H1 (cell line): ENCODE measurements around the gene SEC24B. TPM values are rescaled to one million over a fixed set of nuclear protein-coding genes. Genes with fewer than 3 reads are reported as not detected.
"Not testable (repeated sequence)": the region's sequence is repeated elsewhere in the genome, so short reads cannot be mapped to it uniquely, and the experiment has no call there.

Experiments used
- CTCF ChIA-PET: fragments of 300-600 bp; sonication (Branson Sonifier 250); formaldehyde crosslinking; loops from one replicate; lab custom pipeline; 2021; ENCODE audit not compliant: partially characterized antibody; lab: Charles Lee
- POLR2A ChIA-PET: fragments of 300-600 bp; sonication (Branson Sonifier 250); formaldehyde crosslinking; loops from one replicate; lab custom pipeline; 2021; ENCODE audit warnings: inconsistent platforms; ENCODE audit not compliant: partially characterized antibody; lab: Charles Lee
- DNase-seq, 2 experiments: peaks; one replicate each; pipeline versions ENCODE4 v3.0.0 to v3.0.0-alpha.2; 2010 to 2022; ENCODE audit warnings: low spot score in 2 of 2, low read depth in 1 of 2, mixed read lengths in 1 of 2
- FAIRE-seq: peaks from 2 replicates; lab custom pipeline; 2011; peaks lifted over from hg19 to GRCh38; lab: Jason Lieb, UNC
- H2AFZ ChIP-seq: 2 replicates; pipeline ENCODE4 v1.8.1; 2012; ENCODE audit warnings: low read length, inconsistent platforms
- H2AK5ac ChIP-seq: 2 replicates; pipeline ENCODE4 v1.6.1; 2013; ENCODE audit warnings: low read depth, low read length
- H2BK120ac ChIP-seq: replicated peaks from 2 replicates; pipeline ENCODE3; 2013; ENCODE audit warnings: low read depth, low read length, inconsistent platforms
- H2BK12ac ChIP-seq: 2 replicates; pipeline ENCODE4 v1.6.1; 2013; ENCODE audit warnings: low read depth, low read length
- H2BK15ac ChIP-seq: 2 replicates; pipeline ENCODE4 v1.6.1; 2013; ENCODE audit warnings: low read length
- H2BK20ac ChIP-seq: 2 replicates; pipeline ENCODE4 v1.6.1; 2013; ENCODE audit warnings: low read length
- H2BK5ac ChIP-seq: 2 replicates; pipeline ENCODE4 v1.6.1; 2013; ENCODE audit warnings: low read depth, low read length
- H3K14ac ChIP-seq: 2 replicates; pipeline ENCODE4 v1.6.1; 2013; ENCODE audit warnings: inconsistent platforms; ENCODE audit not compliant: insufficient read length
- H3K18ac ChIP-seq: 2 replicates; pipeline ENCODE4 v1.6.1; 2013; ENCODE audit warnings: low read length; ENCODE audit errors: extremely low read depth
- H3K23ac ChIP-seq: 2 replicates; pipeline ENCODE4 v1.6.1; 2013; ENCODE audit warnings: inconsistent platforms; ENCODE audit not compliant: insufficient read length
- H3K23me2 ChIP-seq: 2 replicates; pipeline ENCODE4 v1.6.1; 2013; ENCODE audit warnings: low read depth, low read length
- H3K27ac ChIP-seq: 2 replicates; pipeline ENCODE4 v1.6.1; 2011; ENCODE audit warnings: low read depth, low read length, inconsistent platforms
- H3K27me3 ChIP-seq, 4 experiments: replicated peaks in 1 of 4; 1 replicate in 1 of 4; 2 replicates in 3 of 4; pipeline versions ENCODE4 v1.6.1 to v1.8.1; 2011 to 2013; ENCODE audit warnings: low read length in 3 of 4, mild to moderate bottlenecking in 3 of 4, inconsistent platforms in 2 of 4, mixed read lengths in 2 of 4, moderate library complexity in 1 of 4; ENCODE audit not compliant: control insufficient read depth in 3 of 4, insufficient read depth in 3 of 4; ENCODE audit errors: extremely low read depth in 1 of 4
- H3K36me3 ChIP-seq, 4 experiments: 2 replicates each; pipeline versions ENCODE4 v1.6.1 to v1.8.1; 2011 to 2013; ENCODE audit warnings: mild to moderate bottlenecking in 4 of 4, low read length in 3 of 4, moderate library complexity in 2 of 4, control low read depth in 1 of 4, inconsistent platforms in 1 of 4; ENCODE audit not compliant: insufficient read depth in 4 of 4, control insufficient read depth in 2 of 4
- H3K4ac ChIP-seq: replicated peaks from 2 replicates; pipeline ENCODE3; 2013; ENCODE audit warnings: low read length, low read depth, mixed read lengths, inconsistent platforms; ENCODE audit not compliant: insufficient read length
- H3K4me1 ChIP-seq, 4 experiments: replicated peaks in 1 of 4; 1 replicate in 1 of 4; 2 replicates in 3 of 4; pipeline versions ENCODE4 v1.6.1 to v1.8.1; 2011 to 2013; ENCODE audit warnings: low read length in 3 of 4, inconsistent platforms in 2 of 4, mixed read lengths in 1 of 4; ENCODE audit not compliant: insufficient read depth in 4 of 4, control insufficient read depth in 3 of 4
- H3K4me2 ChIP-seq, 2 experiments: 2 replicates each; pipeline versions ENCODE4 v1.6.1 to v1.8.1; 2011 to 2013; ENCODE audit warnings: low read depth in 2 of 2, low read length in 2 of 2, control low read depth in 1 of 2, inconsistent platforms in 1 of 2, mild to moderate bottlenecking in 1 of 2; ENCODE audit not compliant: insufficient read depth in 1 of 2
- H3K4me3 ChIP-seq, 4 experiments: fragments of 200-600, 300-600 bp in 1 of 4; sonication (generic), shearing (Covaris generic), sonication (Bioruptor Twin) in 1 of 4; 2 replicates each; pipeline versions ENCODE4 v1.5.1 to v1.8.1; 2011 to 2016; ENCODE audit warnings: low read length in 4 of 4, low read depth in 3 of 4, control low read depth in 2 of 4, inconsistent platforms in 2 of 4, mild to moderate bottlenecking in 2 of 4, mixed read lengths in 1 of 4, moderate library complexity in 1 of 4; ENCODE audit not compliant: insufficient read depth in 2 of 4; ENCODE audit errors: extremely low read depth in 1 of 4
- H3K56ac ChIP-seq: replicated peaks from 2 replicates; pipeline ENCODE3; 2013; ENCODE audit warnings: low read depth, mild to moderate bottlenecking, mixed read lengths, low read length, inconsistent platforms; ENCODE audit not compliant: insufficient read length
- H3K79me1 ChIP-seq: 2 replicates; pipeline ENCODE4 v1.6.1; 2013; ENCODE audit warnings: low read depth, low read length, control low read depth
- H3K79me2 ChIP-seq, 2 experiments: 2 replicates each; pipeline versions ENCODE4 v1.6.1 to v1.8.1; 2012 to 2013; ENCODE audit warnings: low read length in 2 of 2, mild to moderate bottlenecking in 2 of 2, inconsistent platforms in 1 of 2; ENCODE audit not compliant: insufficient read depth in 2 of 2, control insufficient read depth in 1 of 2
- H3K9ac ChIP-seq, 4 experiments: replicated peaks in 1 of 4; 1 replicate in 1 of 4; 2 replicates in 3 of 4; pipeline versions ENCODE4 v1.6.1 to v1.8.1; 2011 to 2013; ENCODE audit warnings: low read depth in 3 of 4, low read length in 3 of 4, control low read depth in 2 of 4, mild to moderate bottlenecking in 2 of 4, moderate library complexity in 2 of 4, inconsistent platforms in 1 of 4; ENCODE audit errors: extremely low read depth in 1 of 4
- H3K9me3 ChIP-seq, 2 experiments: 2 replicates each; pipeline versions ENCODE4 v1.6.1 to v1.8.1; 2012 to 2013; ENCODE audit warnings: mild to moderate bottlenecking in 2 of 2, moderate library complexity in 2 of 2, control low read depth in 1 of 2, inconsistent platforms in 1 of 2, low read depth in 1 of 2, low read length in 1 of 2, mixed read lengths in 1 of 2; ENCODE audit not compliant: insufficient read depth in 2 of 2
- H4K20me1 ChIP-seq, 2 experiments: replicated peaks in 1 of 2; 2 replicates each; pipeline versions ENCODE3 to v1.8.1; 2011 to 2013; ENCODE audit warnings: inconsistent platforms in 2 of 2, low read length in 2 of 2, mild to moderate bottlenecking in 1 of 2; ENCODE audit not compliant: insufficient read depth in 2 of 2, control insufficient read depth in 1 of 2
- H4K5ac ChIP-seq: 2 replicates; pipeline ENCODE4 v1.6.1; 2013; ENCODE audit warnings: low read length, low read depth, mixed read lengths, inconsistent platforms; ENCODE audit not compliant: insufficient read length
- H4K8ac ChIP-seq: 2 replicates; pipeline ENCODE4 v1.8.0; 2013; ENCODE audit warnings: mild to moderate bottlenecking, moderate library complexity, low read length, inconsistent platforms; ENCODE audit not compliant: insufficient read depth; ENCODE audit errors: extremely low read depth
- H4K91ac ChIP-seq: replicated peaks from 2 replicates; pipeline ENCODE3; 2013; ENCODE audit warnings: low read length, mixed read lengths, inconsistent platforms; ENCODE audit not compliant: insufficient read length
- BCL11A ChIP-seq, 2 experiments: IDR thresholded peaks; one replicate each; pipeline ENCODE4 v1.6.1; 2011; ENCODE audit warnings: low read depth in 2 of 2, low read length in 2 of 2, mild to moderate bottlenecking in 2 of 2
- CEBPB ChIP-seq: IDR thresholded peaks from 2 replicates; pipeline ENCODE4 v1.6.1; 2012; ENCODE audit warnings: low read depth, low read length
- CHD2 ChIP-seq: IDR thresholded peaks from 2 replicates; pipeline ENCODE4 v1.6.1; 2012; ENCODE audit warnings: low read length, improper control_type of control experiment
- EP300 ChIP-seq, 2 experiments: IDR thresholded peaks; 1 replicate in 1 of 2; 2 replicates in 1 of 2; pipeline ENCODE4 v1.6.1; 2011 to 2012; ENCODE audit warnings: low read depth in 2 of 2, low read length in 2 of 2, mild to moderate bottlenecking in 2 of 2, borderline replicate concordance in 1 of 2, inconsistent platforms in 1 of 2, moderate library complexity in 1 of 2
- JUND ChIP-seq: IDR thresholded peaks from 2 replicates; pipeline ENCODE4 v1.6.1; 2011; ENCODE audit warnings: mild to moderate bottlenecking, improper control_type of control experiment, low read length
- NANOG ChIP-seq: IDR thresholded peaks from 2 replicates; pipeline ENCODE4 v1.6.1; 2011; ENCODE audit warnings: low read length, low read depth, mild to moderate bottlenecking, inconsistent platforms; ENCODE audit not compliant: insufficient read depth, poor library complexity, severe bottlenecking
- POU5F1 ChIP-seq: IDR thresholded peaks from 2 replicates; pipeline ENCODE4 v1.6.1; 2011; ENCODE audit warnings: low read depth, mild to moderate bottlenecking, low read length, moderate library complexity
- SP1 ChIP-seq: IDR thresholded peaks from 2 replicates; pipeline ENCODE4 v1.6.1; 2011; ENCODE audit warnings: low read depth, low read length
- TCF12 ChIP-seq: IDR thresholded peaks from 2 replicates; pipeline ENCODE4 v1.6.1; 2011; ENCODE audit warnings: low read depth, mild to moderate bottlenecking, low read length
- TEAD4 ChIP-seq: IDR thresholded peaks from 2 replicates; pipeline ENCODE4 v1.6.1; 2012; ENCODE audit warnings: low read depth, low read length, inconsistent platforms, mixed read lengths
- YY1 ChIP-seq: IDR thresholded peaks from 2 replicates; pipeline ENCODE4 v1.6.1; 2011; ENCODE audit warnings: low read depth, mild to moderate bottlenecking, low read length
- WGBS, 2 experiments: shearing (Covaris generic) in 1 of 2; methylation state at CpG; one replicate each; pipeline versions ENCODE4 v1.1.6 to v1.1.7; 2013 to 2015; ENCODE audit warnings: low lambda C conversion rate in 2 of 2, mixed read lengths in 2 of 2, inconsistent platforms in 1 of 2, low coverage in 1 of 2, missing lambda C conversion rate in 1 of 2; ENCODE audit not compliant: insufficient replicate concordance in 2 of 2, insufficient coverage in 1 of 2, insufficient read length in 1 of 2; ENCODE audit errors: extremely low coverage in 1 of 2, missing lambda C conversion rate in 1 of 2; 5-methylcytosine and 5-hydroxymethylcytosine counted together
- polyA plus RNA-seq, 7 experiments: library from polyadenylated mRNA; depleted of rRNA in 3 of 7; stranded (reverse) in 5 of 7; unstranded in 2 of 7; fragments of >200 nt in 5 of 7; fragments of 200-250 nt in 2 of 7; gene quantifications; 1 replicate in 5 of 7; 2 replicates in 1 of 7; 4 replicates in 1 of 7; pipeline versions ENCODE4 v1.2.1 to v1.2.3, GENCODE V29; 2011 to 2013; ENCODE audit warnings: missing spikeins in 2 of 7, mixed read lengths in 2 of 7
- total RNA-seq: library from RNA; stranded (reverse); fragmentation: NEBNext Ultra II Directional; extraction: Animal tissue kit (Norgen Biotek cat#: 25700); gene quantifications from 2 replicates; pipeline ENCODE4 v1.2.1, GENCODE V29; 2021

The SEC24B gene
- total and polyA plus RNA-seq, 2 of the 8 experiments (the other 6 are each of a cell fraction or from before 2014, with no cell fraction given): 25.6 to 30.9 TPM

- H3K4ac ChIP-seq, H4K8ac ChIP-seq, H3K4me2 ChIP-seq, H3K27ac ChIP-seq, H4K20me1 ChIP-seq, H3K4me3 ChIP-seq, H2BK5ac ChIP-seq, H2BK20ac ChIP-seq, H2AFZ ChIP-seq, H3K9me3 ChIP-seq, CTCF ChIA-PET, H3K18ac ChIP-seq, H3K4me1 ChIP-seq, H2BK120ac ChIP-seq, H4K91ac ChIP-seq, H3K27me3 ChIP-seq, H3K56ac ChIP-seq, H3K23me2 ChIP-seq, FAIRE-seq, H3K23ac ChIP-seq, H2BK15ac ChIP-seq, H4K5ac ChIP-seq, H2AK5ac ChIP-seq, H2BK12ac ChIP-seq, H3K14ac ChIP-seq, H3K9ac ChIP-seq, H3K79me1 ChIP-seq: not testable (repeated sequence)
- WGBS, 2 experiments: 70% methylated on average over 3 of the region's 3 CpGs; no CpG with 5 or more reads in 1 of the 2 experiments
- DNase-seq: peak in 1 of 2 experiments; percentile 25
- POLR2A ChIA-PET: interaction anchor here (1.1 to 1.9 kb wide), 2 partner anchors 14 to 20 kb away, joined by 3 to 8 read pairs; partner anchors contain the start of gene SEC24B
- peak; percentile 76; the same call in 1 of the 2 replicates for TF ChIP-seq POU5F1
- TF ChIP-seq SP1: peak; percentile 88
- peak; percentile 47 for TF ChIP-seq NANOG
- TF ChIP-seq CEBPB: 0 out of 2 replicates have a peak, but pooled peaks have one; percentile 45
- 0 out of 2 replicates have a peak, but pooled peaks have one; percentile 38 for TF ChIP-seq YY1
- TF ChIP-seq TCF12: peak; percentile 69; the same call in 1 of the 2 replicates
- peak; percentile 90 for TF ChIP-seq TEAD4
- TF ChIP-seq BCL11A (IDR thresholded peaks at IDR 0.05; ENCODE audit: low read depth in 2 of 2, low read length in 2 of 2): peak; percentile 83 to 94
- TF ChIP-seq CHD2: peak; percentile 54; the same call in 1 of the 2 replicates
- TF ChIP-seq EP300 (IDR thresholded peaks at IDR 0.05; ENCODE audit: borderline replicate concordance in 1 of 2, low read depth in 2 of 2, low read length in 2 of 2): peak; percentile 54 to 92; a peak in 2 of 3 replicates
- 0 out of 2 replicates have a peak, but pooled peaks have one; percentile 11 for TF ChIP-seq JUND
- H3K79me2 ChIP-seq: peaks cover 2 to 87% of the 10 kb centered on the region in 2 experiments; a peak in 3 of 4 replicates
- peaks cover 0 to 15% (median 2%) of the 10 kb centered on the region in 4 experiments; a peak in 2 of 8 replicates for H3K36me3 ChIP-seq
Measured at GRCh38 chr4:109453110-109453509, 19.5 kb downstream of the SEC24B start.
